SIG-M5 treated with dmso at 0.1 percent for 504 hours (cell line): ENCODE data around the gene UBE2E2.

Source experiments
- DNase-seq: peaks from one replicate; lab custom pipeline; 2025; ENCODE audit not compliant: unreplicated experiment; lab: John Stamatoyannopoulos, UW

UBE2E2 gene

DNA sequence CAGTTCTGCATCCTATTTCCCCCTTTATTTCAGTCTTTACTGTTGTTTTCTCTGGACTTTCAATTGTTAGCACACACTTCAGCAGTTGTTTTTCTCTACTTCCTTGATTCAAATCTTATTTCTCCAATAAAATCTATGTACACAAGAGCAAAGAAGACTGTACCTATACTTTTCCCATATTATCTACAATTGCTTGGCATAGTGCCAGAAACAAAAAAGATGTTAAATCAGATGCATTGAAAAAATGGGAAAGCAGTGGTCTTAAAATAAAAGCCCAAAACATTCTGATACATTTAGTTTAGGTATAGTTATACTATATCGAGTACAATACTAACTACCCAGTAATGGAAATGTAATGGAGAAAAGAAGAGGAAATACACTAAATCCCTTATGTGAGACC lies 265.1 kb downstream of the UBE2E2 start:
- no peak for DNase-seq

DNA sequence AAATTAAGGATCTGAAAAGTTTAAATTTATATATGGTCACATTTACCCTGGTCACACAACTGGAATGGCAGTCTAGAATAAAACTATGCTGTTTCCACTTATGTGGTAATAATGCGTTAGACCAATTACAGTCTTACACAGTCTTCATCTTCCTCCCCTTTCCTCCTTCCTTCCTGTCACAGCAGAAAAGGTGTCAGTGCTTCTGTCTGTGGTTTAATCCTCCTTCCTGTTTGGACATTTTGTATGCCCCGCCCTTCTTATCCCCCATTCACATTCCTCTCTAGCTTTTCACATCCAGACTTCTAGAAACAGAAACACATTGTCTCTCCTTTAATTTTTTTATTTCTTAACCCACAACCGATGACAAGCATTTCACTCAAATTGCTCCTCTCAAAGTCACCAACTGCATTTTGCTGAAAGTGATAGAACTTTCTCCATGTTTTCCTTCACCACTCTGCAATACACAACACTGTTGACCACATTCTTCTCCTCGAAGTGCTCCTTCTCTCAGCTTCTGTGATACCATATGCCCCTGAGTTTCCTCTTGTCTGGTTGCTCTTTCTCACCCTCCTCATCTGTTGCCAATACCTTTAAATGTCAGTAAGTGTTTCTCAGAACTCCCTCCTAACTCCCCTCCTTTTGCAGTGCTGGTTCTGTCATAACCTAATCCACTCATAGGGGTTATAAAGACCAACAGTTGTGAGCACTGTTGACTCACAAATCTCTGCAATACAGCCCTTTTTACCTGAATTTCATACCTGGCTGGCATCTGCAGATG lies 271.6 kb downstream of the UBE2E2 start:
- DNase-seq = peak; percentile 18

DNA sequence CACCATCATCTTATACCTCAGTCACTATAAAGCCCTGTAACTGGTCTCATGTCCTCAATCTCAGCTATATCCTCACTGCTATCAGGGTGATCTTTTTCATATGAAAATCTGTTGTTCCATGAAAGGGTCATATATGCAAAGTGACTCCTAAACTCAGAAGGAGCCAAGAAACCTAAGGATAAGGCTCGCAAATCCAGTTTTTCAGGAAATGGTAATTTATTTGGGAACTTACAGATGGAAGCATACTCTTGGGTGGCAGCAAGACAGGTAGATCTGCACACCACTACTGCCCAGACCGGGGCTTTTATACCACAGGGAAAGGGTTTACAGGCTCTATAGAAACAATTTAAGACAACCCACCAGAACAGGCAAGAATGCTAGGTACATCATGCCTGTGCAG lies 272.3 kb downstream of the UBE2E2 start:
- no peak for DNase-seq

DNA sequence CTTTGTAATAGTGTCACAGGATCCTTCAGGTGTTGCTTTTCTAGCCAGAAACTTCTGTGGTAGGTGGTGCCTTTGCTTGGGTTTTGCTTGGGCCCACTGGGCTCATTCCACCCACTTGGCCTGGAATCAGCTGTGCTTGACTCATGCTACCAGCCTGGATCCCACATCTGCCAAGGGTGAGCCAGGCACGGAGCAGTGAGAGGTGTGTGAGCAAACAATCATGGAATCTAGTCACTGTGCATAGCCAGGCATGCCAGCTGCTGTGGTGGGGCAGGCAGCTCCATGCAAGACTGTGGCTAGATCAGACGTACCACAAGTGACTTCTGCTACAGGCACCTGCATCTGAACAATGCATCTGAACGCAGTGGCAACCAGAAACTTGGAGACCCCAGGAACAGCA lies 275.9 kb downstream of the UBE2E2 start:
- DNase-seq = no peak

DNA sequence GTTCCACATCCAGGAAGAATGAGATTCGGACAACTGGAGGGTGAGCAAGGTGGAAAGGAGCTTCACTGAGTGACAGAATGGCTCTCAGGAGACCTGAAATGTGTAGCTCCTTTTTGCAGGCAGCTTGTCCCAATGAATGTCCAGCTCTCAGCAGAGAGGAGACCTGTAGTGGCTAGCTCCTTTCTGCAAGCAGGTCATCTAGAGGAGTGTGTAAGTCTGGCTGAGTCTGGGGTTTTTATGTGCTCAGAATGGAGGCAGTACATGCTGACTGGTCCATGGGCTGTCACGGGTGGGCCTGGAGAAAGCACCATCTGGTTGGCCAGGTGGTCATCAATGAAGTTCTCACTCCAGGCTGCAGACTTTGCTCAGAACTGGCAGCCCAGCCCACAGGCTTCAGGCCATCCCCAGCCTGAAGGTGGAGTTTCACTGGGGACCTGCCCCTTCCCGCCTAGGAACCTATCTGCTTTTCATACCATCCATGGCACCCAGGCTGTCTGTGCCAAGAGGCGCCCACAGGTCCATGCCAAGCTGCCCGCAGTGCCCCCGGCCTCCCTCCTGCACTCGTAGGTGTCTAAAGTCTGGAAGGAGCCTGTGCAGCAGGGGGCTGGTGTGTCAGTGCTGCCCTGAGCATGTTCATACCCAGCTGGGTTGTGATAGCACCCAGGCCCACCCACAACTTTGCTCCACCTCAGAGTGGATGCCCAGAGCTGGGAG lies 276.6 kb downstream of the UBE2E2 start:
- no peak for DNase-seq

DNA sequence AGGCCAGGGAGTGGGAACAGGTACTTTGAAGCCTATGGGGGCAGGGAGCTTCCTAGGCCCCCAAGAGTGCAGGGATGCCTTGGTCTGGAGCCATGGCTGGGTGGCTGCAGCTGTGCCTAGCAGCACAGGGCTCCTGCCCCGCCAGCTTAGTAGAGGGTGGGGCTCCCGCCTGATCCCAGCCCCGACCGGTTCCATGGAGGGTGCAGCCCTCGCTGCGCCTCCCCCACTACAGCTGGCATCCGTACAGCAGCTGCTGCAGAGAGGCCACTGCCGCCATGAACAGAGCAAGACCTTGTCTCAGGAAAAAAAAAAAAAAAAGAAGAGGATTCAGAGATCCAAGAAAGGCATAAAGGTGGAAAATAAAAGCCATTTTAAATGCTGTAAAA lies 277.2 kb downstream of the UBE2E2 start:
- no peak for DNase-seq

DNA sequence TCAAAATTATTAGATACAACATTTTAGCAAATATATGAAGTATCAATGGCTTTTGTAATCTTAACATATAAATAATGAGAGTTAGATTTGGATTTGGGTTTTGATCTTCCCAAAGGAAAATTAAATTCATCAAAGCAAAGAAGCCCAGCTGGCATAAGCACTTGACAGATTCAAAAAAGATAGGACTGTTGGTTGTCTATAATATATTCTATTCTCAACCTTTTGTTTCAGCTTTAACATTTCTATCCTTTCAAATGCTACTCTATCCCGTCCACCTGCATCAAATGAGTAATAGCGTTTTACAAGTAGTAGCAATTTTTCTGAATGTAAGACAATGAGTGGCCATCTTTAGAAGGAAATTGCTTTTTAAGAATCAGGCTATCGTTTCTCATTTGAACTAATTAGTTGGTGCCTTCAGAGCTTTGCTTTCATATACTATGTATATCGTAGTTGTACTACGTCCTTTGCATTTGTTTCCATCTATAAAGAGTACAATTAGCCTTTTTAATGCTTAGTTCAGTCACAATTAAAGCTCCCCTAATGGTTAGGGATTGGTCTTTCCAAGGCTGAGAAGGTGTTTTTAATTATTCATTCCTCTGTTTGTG lies 278.0 kb downstream of the UBE2E2 start:
- DNase-seq = no peak

DNA sequence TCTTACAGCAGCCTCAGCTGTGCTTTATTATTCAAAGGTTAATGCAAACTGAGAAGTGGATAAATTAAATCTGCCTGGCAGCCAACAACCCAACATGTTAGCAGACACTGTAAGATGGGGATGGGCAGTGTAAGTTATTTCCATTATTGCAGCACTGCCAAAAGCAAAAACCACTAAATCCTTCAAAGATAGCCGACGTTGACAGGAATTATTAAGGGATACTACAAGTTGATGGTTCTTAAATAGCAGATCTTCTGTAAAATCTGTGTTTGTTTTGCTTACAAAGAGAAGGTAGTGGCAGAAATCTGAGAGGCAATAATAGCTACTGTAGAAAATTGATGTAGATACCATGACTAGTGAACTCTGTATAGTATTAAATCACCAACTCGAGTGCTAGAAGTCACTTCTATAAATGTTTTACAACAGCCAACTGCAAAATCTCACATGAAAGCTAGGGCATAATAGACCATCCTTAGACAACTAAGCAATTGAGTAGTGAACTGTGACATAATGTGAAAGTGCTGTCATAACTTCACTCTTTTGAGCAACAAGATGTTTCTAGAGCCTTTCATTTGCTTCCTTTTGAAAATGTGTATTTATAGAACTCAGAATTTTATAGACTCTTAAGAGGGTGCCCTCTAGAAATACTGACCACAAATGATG lies 278.6 kb downstream of the UBE2E2 start:
- peak; percentile 42 for DNase-seq

DNA sequence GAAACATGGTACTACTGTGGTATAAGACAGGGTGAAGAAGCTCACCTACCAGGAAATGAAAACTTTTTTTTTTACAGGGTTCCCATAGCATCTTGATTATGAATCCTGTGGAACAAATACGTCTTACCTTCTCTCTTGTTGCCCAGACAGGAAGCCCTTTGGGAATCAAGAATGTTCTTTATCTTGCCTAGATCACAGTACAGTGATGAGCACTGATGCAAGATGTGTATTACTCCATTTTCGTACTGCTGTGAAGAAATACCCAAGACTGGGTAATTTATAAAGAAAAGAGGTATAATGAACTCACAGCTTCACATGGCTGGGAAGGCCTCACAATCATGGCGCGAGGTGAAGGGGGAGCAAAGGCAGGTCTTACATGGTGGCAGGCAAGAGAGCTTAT lies 281.3 kb downstream of the UBE2E2 start:
- DNase-seq = no peak

DNA sequence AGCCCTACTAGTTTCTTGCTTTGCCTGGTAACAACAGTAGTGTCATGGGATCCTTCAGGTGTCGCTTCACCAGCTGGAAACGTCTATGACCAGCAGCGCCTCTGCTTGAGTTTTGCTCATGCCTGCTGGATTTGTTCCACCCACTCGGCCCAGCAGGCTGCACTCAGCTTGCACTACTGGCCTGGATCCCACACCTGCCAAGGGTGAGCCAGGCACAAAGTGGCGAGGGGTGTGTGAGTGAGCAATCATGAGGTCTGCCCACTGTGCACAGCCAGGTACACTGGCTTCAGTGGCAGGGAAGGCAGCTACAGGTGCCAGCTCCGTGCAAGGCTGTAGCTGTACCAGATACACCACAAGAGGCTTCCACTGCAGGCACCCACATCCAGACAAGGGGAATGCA lies 282.8 kb downstream of the UBE2E2 start:
- no peak for DNase-seq

DNA sequence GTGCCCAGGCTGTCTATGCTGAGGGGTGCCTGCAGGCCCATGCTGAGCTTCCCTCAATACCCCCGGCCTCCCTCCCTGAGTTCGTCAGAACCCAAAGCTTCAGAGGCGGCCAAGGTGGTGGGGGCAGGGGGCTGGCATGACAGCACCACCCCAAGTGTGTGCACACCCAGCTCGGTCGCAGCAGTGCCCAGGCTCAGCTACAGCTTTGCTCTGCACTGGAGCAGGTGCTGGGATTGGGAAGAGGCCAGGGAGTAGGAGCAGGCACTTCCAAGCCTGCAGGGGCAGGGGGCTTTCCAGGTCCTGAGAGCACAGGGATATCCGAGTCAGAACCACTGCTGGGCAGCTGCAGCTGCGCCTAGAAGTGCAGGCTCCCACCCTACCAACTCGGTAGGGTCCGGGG lies 283.9 kb downstream of the UBE2E2 start:
- no peak for DNase-seq

DNA sequence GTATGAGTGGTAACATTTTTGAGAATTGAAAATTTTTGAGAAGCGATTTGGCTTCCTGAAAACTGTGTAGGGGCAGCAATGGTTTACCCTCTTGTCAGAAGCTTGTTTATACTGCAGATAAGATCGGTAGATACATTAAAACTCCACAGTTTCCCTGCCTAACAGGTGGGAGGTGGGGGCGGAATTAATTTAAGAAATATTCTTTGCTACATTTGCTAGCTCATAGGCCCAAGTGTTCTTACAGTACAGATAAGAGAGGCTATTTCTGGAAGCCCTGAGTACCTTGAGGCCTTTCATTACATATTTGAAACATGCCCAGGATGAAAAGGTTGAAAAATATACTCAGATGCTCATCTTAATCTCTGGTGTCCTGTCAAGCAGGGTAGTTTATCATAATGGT lies 285.5 kb downstream of the UBE2E2 start:
- no peak for DNase-seq

DNA sequence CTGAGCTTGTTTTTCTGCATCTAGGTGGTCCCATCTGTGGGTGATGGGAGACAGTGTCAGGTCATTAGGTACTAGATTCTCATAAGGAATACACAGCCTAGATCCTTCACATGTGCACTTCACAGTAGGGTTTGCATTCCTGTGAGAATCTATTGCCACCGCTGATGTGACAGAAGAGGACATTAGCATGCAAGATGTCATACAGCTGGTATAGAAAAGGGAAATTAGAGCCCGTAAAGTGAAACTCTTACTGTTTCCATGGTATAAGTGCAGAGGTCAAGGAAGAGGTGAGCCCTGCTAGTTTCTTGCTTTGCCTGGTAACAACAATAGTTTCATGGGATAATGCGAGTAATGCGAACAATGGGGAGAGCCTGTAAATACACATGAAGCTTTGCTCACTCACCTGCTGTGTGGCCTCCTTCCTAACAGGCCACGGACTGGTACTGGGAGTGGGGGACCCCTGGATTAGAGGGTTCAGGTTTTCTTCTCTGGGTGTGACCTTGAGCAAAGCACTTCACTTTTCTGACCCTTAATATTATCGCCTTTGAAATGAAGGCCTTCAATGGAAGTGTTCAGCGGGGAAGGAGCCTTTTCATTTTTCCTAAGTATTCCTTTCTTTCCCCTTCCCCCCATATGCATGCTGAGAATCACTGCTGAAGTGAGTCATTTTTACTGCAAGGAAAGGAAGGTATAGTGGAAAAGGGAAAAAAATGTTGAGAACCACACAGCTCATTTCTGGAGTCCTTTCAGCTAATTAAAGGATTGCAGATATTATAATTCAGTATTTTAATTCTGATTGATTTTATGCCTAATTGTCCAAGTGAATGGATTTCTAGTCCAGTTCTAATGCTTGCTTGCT lies 286.4 kb downstream of the UBE2E2 start:
- no peak for DNase-seq

DNA sequence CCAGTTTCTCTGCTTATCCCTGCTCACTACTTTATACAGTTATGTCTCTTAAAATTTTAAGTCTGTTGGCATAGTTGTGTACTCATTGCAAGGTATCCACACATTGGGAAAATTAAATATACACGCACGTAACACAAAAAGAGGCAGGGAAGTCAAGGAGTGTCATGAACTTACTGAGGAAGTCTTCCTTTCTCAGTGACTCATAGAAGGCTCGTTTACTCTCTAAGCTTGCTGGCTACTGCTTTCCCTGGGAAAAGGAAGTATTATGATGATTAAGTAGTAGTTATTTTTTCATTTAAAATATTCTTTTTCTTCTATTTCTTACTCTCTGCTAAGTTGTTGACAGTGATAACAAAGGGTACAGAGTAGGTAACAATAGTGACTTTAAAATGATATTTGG lies 287.3 kb downstream of the UBE2E2 start:
- DNase-seq = no peak

DNA sequence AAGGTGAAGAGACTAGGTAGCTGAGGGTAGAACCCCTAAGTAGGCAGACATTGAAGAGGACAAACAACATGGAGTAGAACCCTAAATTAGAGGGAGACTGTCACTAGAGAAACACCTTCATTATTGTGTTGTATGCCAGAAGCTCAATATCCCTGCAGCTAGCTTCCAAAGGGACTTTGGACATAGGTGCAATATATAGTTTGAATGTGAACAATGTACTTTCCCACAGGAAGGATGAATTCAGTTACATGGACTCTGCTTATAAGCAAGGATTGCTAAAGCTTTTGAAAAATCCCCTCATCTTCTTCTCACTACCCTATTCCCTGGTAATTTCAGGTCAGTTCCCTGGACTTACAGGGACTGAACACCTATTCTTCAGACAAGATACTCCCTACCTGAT lies 288.9 kb downstream of the UBE2E2 start:
- no peak for DNase-seq

DNA sequence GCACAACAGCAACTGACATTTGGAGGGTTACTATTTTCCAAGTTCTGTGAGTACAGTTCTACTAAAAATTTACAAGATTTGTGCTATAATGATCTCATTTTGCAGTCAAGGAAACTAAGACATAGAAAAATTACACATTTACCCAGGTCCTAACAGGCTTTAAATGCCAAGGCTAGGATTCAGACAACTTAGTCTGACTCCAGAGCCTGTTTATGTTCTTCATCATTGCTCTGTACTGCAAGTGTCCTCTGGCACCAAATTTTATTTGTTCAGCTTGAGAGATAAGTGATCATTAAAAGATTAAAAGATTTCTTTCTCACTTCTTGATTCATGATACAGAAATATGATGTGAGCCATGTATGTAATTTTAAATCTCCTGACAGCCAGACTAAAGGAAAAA lies 290.8 kb downstream of the UBE2E2 start:
- no peak for DNase-seq

DNA sequence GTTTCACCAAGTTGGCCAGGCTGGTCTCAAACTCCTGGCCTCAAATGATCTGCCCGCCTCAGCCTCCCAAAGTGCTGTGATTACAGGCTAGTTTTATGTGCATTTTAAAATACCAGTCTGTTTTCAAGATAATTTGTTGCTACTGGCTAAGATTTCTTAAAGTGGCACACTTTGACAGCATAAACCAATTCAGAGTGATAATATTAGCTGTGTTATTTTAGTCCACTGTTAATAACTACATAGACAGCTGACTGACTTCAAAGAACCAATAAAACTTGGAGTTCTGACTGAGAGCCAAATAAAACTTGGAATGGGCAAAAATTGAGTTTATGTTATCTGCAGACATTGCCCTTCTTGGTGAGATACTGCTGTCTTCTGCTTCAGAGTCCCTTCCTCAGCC lies 291.8 kb downstream of the UBE2E2 start:
- DNase-seq = no peak

DNA sequence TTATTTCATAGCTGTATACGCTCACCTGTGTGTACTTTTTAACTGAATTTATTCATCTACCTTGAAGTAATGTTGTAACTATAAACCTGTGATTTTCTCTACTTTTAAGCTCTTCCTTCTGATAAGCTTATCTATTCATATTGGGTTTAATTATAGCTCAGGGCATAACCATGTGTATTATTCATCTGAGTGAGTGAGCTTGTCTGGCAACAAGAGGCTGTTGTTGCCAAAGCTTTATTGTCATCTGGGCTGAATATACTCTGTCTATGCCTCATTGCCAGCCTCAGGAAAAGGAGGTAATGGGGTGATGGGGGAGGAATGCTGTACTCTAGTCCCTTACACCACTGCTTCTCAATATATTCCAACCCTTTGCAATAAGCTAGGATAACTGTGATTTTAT lies 292.4 kb downstream of the UBE2E2 start:
- no peak for DNase-seq

DNA sequence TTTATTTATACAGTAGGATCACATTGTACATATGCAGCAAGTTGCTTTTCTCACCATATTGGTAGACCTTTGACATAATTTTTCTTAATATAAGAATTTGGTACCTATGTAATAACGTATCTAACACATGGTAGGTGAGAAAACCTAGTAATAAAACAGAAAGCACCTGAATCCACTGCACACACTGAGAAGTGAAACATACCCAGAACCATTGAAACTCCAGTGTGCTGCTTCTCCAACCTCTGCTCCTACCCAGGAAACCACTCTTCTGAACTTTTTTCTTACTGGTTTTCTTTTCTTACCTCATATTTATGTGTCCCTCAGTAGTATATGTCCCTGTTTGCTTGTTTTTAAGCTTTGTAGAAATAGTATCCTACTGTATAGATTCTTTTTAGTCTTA lies 293.0 kb downstream of the UBE2E2 start:
- DNase-seq = no peak

DNA sequence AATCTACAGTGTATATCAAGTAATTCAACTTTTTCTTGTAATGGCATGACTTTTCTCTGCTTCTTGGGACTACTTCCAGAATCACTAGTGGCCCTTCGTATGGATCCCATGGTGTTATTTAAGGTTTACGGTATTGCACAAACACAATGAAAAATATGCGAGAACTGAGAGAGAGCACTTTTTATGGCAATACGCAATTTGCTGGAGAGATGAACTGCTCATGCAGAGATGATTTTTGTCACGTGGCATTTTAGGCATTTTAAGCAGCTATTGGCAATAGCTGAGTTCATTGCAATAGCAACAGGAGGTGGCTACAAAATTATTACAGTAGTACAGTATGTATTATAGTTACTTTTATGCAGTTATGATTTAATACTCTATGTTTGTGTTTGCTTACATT lies 294.0 kb downstream of the UBE2E2 start:
- DNase-seq = no peak

DNA sequence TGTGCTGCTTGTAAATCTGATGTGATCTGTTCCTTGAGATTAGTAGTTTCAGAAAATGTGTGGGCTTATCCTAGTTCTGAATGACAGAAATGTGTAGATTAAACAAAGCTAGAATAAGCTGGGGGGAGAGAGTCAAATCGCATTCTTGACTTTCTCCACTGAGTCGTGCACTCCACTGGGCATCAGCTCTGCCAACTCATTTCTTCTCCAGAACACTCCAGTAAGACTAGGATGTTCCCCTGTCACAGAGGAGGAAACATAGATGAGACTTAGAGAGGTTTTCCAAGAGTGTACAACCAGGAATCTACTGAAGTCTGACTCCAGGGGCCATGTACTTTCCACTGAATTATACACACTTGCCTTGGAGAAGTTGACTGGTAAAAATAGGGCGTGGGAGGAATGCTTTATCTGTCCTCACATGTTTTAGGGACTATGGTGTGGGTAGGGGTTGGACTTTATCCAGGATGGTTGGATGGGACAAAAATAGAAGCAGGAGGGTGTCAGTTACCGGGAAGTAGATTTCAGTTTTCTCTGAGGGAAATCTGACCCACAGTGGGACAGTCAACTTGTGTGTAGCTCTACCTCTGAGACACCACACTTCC lies 298.2 kb downstream of the UBE2E2 start:
- no peak for DNase-seq
